HG02798 (cell line): ENCODE measurements around the gene KRTAP10-4.
"Not testable (repeated sequence)": the region's sequence is repeated elsewhere in the genome, so short reads cannot be mapped to it uniquely, and the experiment has no call there.

ENCODE experiments used
- ATAC-seq: cut with Tn5 transposase; IDR thresholded peaks from one replicate; pipeline ENCODE4 v1.9.1; 2021; ENCODE audit warnings: mild to moderate bottlenecking; ENCODE audit not compliant: unreplicated experiment, poor library complexity

KRTAP10-4 gene

DNA sequence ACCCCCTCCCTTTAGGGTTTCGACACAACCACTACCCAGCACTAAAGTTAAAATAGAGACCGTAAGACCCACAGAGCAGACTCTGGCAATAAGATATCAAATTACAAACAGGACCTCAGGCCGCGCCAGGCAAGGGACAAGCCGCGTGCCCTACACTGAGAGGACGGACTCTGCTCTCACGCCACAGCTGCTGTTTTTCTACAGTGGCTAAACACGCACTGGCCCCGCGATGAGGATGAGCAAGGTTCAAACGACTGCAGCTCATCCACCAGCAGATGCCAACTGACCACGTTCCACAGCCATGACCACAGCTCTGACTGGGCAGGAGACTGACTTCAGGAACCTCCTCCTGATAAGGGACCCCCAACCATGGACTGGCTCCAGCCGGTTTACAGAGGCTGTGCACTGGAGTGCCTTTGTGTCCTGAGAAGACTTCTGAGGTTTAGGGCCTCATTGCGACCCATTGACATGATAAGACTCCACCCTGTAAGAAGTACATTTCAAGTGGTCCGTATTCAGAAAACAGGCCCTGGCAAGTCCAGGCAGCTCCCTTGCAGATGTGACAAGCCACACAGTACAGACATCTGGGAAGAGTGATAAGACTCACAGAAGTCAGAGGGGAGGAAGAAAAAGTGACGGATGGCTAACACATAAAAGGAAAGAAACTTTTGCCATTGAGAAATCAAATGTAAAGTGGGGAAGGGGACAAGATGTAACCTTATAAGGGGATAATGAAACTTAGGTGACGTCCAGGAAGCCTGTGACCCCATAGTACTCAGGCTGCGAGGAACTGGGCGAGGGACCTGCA, 20.3 kb downstream of the KRTAP10-4 start:
- ATAC-seq, result no peak

DNA sequence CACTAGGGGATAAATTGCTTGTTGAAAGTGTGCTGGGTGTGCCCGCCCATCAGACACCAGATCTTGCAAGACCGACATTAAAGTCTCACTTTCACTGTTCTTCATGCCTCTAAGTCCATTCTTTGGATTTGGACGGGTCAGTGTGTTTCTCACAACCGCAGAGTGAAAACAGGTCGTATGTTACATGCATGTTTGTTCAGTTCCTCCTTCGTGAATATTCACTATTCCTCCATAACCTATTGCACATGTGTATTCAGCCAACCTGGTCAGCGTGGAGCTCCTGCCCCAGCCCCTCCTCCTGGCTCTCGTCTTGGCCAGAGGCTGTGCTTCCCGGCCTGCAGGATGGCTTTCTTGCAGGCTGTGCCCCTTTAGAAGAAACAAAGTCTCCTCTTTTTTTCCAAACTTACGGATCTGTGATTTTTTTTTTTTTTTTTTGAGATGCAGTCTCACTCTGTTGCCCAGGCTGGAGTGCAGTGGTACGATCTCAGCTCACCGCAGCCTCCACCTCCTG, 20.9 kb downstream of the KRTAP10-4 start:
- ATAC-seq, result no peak

DNA sequence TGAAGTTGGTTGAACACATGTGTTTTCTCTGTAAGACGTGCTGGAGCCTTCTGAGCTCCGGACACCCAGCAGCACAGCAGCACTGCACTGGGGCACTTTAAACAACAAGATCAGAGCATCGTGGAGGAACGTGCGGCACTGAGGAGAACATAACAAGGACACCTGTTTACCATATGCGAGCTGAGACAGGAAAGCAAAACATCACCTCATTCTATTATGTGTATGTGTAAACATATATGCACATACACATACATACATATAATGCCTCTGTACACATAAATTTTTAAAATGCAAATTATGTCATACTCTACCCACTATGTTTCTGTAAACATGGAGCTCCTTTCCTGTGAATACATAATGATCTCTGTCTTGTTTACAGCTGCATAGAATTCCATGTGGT, 22.0 kb downstream of the KRTAP10-4 start:
- no peak for ATAC-seq

DNA sequence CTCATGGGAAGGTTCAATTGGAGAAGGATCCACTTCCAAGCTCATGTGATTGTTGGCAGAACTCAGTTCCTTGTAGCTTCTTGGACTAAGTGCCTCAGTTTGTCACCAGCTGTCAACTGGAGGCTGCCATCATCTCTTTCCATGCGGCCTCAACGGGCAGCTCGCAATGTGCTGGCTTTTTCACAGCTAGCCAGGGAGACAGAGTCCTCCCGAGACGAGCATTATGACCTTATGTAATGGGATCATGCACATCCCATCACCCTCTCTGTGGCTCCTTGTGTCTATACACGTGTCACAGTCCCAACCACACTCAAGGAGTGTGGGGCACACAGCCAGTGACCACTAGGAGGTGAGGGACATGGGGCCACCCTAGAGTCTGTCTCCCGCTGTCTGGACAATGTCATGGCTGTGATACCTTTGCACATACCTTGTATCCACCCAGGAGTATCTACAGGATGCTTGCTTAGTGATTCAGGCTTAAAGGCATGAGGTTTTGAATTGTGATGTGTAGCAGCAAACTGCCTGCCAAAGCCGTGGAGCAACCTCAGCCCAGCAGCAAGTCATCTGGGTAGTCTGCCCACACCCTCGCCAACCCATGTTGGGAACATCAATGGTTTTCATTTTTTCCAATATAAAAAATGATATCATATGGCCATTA, 22.7 kb downstream of the KRTAP10-4 start:
- ATAC-seq, result no peak

DNA sequence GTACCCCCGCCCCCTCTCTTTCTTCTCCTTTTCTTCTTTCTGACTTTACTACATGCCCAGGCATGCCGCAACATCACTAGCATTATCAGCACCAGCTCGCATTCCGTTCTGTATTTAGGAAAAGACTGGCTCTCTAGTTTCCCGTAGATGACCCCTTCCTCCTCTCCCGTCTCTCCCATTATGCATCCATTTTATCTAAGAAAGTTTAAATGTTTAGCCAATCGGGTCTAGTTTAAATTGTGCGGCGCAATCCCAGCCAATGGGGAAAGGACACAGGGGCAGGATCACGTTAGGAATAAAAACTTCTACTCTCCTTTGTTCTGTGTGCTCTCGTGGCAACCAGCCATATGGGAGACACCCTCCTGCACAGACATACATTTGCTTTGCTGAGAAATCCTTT, 24.5 kb downstream of the KRTAP10-4 start:
- ATAC-seq, result no peak

DNA sequence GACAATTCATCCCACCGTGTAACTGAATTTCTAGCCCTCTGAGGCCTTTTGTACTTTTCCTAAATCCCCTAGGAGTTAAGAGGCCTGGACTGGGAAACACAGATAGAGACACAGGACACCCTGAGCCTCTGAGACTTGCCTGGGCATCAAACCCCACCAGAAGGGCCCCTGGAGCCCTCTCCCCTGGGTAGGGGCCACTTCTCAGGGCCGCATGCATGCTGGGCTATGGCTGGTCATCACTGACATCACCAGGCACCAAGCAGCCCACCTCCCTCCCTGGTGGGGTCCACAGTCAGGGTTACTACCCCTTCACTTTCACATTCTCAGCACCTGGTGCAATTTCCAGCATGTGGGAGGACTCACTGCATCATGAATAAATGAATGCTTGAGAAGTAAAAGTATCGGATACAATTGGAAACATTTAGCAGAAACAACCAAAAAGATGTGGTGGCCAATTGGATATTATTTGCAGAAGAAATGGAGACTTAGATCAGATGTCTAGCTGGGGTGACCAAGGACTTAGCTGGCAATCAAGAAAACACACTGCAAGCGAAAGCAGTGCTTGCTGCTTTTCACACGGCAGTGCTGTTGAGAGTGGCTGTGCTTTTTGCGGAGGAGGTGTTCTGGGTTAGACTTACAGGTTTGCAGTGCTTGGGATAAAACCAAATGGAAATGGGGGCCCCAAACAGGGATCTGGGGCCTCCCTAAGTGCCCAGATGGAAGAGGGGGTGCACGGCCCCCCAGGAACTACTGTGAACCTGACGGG, 25.9 kb downstream of the KRTAP10-4 start:
- no peak for ATAC-seq

DNA sequence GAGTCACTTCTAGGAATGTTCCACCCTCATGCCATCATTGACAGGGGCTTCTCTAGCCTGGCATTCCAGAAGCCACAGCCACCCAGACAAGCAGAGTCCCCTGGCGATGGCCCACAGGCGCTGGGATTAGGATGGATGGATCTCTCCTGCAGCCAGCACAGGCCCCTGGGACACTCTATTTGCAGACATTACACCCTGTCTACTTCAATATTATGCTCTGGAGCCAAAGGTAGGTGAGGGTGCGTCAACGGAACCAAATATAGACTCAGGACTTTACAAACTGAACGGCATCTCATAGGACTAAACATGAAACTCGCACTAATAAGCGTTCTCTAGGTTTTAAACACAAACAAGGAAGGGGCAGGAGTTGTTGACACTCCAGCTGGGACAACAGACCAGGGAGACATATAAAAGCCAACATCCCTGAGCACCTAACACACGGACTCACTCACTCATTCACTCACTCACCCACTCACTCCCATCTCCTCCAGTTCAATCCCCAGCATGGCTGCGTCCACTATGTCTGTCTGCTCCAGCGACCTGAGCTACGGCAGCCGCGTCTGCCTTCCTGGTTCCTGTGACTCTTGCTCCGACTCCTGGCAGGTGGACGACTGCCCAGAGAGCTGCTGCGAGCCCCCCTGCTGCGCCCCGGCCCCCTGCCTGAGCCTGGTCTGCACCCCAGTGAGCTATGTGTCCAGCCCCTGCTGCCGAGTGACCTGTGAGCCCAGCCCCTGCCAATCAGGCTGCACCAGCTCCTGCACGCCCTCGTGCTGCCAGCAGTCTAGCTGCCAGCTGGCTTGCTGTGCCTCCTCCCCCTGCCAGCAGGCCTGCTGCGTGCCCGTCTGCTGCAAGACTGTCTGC, 26.8 kb downstream of the KRTAP10-4 start, which contains the start of gene KRTAP10-7:
Gene KRTAP10-7, plus strand, starts transcription at position 480 of the 861 bp plus-strand sequence. Its CDS starts 25 bp downstream, at position 505.
- ATAC-seq, result not testable (repeated sequence)

DNA sequence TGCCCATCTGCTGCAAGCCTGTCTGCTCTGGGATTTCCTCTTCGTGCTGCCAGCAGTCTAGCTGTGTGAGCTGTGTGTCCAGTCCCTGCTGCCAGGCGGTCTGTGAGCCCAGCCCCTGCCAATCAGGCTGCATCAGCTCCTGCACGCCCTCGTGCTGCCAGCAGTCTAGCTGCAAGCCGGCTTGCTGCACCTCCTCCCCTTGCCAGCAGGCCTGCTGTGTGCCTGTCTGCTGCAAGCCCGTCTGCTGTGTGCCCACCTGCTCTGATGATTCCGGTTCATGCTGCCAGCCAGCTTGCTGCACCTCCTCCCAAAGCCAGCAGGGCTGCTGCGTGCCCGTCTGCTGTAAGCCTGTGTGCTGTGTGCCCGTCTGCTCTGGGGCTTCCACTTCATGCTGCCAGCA, 27.6 kb downstream of the KRTAP10-4 start:
- not testable (repeated sequence) for ATAC-seq

DNA sequence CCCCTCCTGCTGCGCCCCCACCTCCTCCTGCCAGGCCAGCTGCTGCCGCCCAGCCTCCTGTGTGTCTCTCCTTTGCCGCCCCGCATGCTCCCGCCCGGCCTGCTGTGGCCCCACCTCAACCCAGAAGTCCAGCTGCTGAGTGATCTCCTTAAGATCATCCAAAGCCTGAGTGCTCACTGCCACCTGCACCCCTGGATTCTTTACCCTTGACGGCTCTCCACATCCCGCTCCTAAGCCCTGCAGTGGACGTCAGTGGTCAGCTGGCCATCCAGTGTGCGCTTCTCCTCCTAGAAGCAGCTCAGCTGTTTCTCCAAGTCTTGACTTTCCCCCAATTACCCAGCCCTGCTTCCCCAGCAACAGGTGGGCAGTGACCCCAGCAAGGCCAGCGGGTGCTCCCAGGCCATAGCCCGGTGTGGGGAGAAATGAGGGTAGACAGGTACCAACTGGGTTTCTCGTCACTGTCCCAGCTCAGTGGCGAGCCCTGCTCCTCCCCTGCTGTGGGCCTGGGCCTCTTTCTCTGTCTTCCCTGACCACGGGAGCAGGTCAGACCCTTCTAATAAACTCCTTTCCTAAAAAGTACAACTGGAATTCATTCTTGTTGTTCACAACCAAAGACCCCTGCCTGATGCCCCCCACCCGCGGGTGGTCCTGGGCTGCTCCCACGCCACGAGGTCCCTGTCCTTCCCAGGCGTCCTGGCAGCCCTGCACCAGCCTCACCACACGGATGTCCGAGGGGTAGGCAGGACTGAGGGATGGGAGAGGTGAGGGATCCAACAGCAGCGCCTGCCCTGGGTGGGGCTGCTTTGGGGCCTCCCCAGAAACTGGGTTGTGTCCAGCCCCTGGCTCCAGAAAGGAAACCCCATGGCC, 28.3 kb downstream of the KRTAP10-4 start:
- no peak for ATAC-seq

DNA sequence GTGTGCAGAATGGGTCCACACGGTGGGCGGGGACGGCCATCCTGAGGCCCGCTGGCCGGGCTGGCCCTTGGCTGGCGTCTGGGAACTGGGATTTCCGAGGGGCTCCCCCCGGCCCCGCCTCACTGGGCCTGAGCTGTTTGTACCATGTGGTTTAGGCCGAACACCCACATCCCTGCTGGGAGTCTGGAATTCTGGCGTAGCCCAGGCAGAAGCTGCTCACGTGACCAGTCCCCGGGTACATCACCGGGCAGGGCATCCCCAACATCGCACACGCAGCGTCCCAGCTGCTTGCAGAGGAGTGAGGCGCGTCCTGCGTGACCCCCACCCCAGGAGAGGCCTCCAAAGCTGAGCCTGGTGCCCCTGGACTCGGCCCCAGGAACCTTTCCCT, 28.9 kb downstream of the KRTAP10-4 start:
- ATAC-seq, result no peak

DNA sequence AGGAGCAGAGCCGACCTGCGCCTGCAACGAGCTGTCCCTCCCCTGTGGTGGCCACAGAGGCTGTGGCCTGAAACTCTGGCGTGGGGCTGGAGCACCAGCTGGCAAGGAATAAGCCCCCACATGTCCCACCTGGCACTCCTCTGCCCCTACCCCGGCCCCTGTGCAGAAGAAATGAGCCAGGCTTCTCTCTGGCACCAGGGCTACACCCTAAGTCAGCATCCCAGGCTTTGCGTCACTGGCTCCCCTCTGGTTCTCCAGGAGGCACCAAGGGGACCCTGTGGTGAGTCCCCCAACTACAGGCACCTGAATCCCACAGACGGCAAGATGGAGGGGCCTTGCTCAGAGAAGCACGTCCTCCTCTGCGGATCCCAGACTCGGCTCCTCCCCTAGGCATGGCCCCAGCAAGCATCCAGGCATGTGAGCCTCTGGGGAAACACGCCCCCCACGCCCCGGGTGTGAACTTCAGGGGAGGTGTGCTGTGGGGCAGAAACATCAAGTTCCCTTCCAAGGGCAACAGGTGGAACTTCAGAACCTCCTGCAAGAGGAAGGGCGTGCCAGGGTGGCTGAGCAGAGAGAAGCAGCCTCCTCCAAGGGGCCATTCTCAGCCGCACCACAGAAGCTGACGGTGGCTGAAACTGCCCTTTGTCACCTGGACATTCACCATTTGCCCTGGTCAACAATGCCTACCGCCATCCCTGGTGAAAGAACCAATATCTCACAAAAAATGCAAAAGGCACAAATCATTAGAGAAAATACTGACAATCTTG, 29.8 kb downstream of the KRTAP10-4 start:
- no peak for ATAC-seq

DNA sequence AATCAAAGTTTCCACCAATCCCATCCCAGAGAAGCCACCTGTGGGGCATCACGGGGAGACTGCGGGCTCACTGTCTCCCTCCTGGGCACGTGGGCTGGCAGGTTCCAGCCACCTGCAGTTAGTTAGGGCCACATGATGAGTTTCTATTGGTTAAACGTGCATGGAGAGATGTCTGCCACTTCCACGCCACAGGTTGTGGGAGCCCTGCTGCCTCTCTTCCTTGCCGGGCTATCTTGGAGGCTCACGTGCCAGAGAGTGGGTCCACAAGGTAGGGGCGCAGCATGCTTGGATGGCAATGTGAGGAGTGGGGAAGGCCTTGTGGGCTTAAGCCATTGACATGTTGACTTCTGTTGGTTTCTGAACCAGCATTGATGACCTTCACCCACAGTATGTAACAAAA, 30.4 kb downstream of the KRTAP10-4 start:
- no peak for ATAC-seq

DNA sequence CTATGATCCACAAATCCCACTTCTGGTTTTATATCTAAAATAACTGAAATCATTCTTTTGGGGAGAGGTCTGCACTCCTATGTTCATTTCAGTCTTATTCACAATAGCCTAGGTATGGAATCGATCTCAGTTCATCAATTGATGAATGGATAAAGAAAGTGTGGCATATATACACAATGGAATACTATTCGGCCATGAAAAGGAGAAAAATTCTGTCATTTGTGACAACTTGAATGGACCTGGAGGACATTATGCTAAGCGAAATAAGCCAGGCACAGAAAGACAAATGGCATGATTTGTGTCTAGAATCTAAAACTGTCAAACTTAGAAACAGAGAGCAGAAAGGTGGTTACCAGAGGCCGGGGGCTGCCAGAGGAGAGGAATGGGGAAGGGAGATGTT, 33.0 kb downstream of the KRTAP10-4 start:
- ATAC-seq, result no peak

DNA sequence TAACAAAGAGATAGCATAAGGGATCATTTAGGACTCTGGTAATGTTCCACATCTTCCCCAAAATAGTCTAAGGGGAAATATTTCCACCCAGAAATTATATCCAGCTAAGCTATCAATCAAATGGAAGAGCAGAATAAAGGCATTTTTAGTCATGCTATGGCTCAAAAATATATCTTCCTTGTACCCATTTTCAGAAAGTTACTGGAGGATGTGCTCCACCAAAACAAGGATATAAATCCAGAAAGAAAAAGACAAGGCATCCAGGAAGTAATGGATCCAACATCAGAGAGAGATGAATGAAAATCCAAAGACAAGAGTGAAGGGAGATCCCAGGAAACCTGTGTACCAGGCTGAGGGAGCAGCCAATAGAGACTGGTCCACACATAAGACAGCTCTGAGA, 35.7 kb downstream of the KRTAP10-4 start:
- ATAC-seq, result no peak

DNA sequence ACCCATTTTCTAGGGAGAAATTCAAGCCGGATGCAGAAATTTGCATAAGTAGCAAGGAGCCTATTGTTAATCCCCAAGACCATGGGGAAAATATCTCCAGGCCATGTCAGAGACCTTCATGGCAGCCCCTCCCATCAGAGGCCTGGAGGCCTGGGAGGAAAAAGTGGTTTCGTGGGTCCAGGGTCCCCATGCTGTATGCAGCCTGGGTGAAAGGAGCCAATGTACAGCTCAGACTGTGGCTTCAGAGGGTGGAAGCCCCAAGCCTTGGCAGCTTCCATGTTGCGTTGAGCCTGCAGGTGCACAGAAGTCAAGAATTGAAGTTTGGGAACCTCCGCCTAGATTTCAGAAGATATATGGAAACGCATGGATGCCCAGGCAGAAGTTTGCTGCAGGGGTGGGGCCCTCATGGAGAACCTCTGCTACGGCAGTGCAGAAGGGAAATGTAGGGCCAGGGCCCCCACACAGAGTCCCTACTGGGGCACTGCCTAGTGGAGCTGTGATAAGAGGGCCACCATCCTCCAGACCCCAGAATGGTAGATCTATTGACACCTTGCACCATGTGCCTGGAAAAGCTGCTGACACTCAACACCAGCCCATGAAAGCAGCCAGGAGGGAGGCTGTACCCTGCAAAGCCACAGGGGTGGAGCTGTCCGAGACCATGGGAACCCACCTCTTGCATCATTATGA, 36.8 kb downstream of the KRTAP10-4 start:
- ATAC-seq, result not testable (repeated sequence)

DNA sequence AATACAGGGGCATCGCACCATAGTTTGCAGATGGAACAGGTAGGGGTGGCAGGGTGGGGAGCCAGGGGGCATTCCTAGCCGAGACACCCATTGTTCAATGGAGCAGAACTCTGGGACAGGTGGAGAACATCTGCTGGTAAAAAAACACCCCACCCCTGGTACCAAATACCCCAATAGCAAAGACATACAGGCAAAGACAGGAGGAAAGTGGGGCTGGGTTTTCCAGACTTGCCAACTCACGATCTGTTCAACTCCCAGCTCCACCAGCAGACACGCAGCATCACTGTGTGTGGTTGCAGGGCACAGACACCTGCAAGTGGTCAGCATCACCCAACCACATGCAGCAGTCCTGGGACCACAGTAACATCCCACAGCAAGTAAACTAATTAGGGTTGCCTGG, 38.0 kb downstream of the KRTAP10-4 start:
- ATAC-seq, result no peak

DNA sequence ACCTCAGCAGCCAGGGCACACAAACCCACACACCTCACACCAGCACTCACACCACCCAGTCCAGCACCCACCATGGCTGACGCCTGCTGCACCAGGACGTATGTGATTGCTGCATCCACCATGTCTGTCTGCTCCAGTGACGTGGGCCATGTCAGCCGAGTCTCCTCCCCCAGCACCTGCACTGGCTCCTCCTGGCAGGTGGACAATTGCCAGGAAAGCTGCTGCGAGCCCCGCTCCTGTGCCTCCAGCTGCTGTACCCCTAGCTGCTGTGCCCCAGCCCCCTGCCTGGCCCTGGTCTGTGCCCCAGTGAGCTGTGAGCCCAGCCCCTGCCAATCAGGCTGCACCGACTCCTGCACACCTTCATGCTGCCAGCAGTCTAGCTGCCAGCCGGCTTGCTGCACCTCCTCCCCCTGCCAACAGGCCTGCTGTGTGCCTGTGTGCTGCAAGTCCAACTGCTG, 38.5 kb downstream of the KRTAP10-4 start, which contains the start of gene KRTAP10-8:
Gene KRTAP10-8, plus strand, starts transcription at position 51 of the 458 bp plus-strand sequence. Its CDS starts 22 bp downstream, at position 73.
- no peak for ATAC-seq
